Left cardiac atrium (tissue), 4 donors: ENCODE results near the gene RNLS. TPM values are rescaled to one million over a fixed set of nuclear protein-coding genes. Genes with fewer than 3 reads are reported as not detected.

Source experiments
- ATAC-seq, 2 donors: fragments of 200-7000 bp; cut with Tn5 transposase; one replicate each; pipeline ENCODE4 v1.9.1; 2020; ENCODE audit warnings: mild to moderate bottlenecking in 2 of 2, moderate library complexity in 2 of 2
- DNase-seq: peaks from one replicate; pipeline ENCODE4 v3.0.0-alpha.2; 2020
- intact Hi-C, 2 donors: fragments of 100-400 bp; cut with DNase I; formaldehyde crosslinking; loops; one replicate each; pipeline versions ENCODE4 v1.14.1 to v1.15.1; 2022 to 2023
- total RNA-seq, 2 donors: library from RNA; stranded (reverse); fragmentation: NEBNext Ultra II Directional; extraction: Animal tissue kit (Norgen Biotek cat#: 25700); gene quantifications; one replicate each; pipeline ENCODE4 v1.2.1, GENCODE V29; 2021
- donor health status: DM: no; HTN: yes; CAD: no.
- donor health status: DM: no; HTN: yes; CAD: no; lungs with severe emphysema.
- donor health status: DM: yes; HTN: yes; CAD: no.
- donor health status: Dilated cardiomyopathy.

The RNLS gene
- total RNA-seq, 2 donors from 2014 or later: 10.0 to 13.6 TPM

GRCh38 chr10:88260329-88261051, 322.6 kb downstream of the RNLS start:
- no peak for ATAC-seq
- intact Hi-C loops: no loop called here

GRCh38 chr10:88259381-88259780, 323.7 kb downstream of the RNLS start:
- intact Hi-C loops: no loop called here
- no peak for ATAC-seq
- no peak for DNase-seq

More at GRCh38 chr10:88260329-88261051, 322.6 kb downstream of the RNLS start:
- DNase-seq: no peak

DNA sequence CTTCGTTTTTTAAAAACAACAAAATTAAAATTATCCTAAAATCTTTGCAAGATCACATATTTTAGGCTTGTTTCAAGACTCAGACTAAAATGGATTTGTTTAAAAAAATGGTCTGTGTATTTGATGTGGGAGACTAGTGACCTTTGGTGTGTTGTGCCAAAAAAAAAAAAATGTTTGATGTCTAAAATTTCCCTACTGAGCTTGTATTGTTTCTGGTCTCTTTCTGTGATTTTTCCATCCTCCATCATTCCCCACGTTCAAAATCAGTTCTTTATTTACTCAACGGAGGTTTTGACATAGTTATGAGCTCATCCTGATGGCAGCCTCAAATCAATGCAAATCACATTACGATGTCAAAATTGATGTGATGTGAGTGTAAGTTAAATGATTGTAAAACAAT, 326.2 kb downstream of the RNLS start:
- intact Hi-C loops: no loop called here
- no peak for DNase-seq
- peak in 1 of 2 donors; percentile 13 for ATAC-seq

DNA sequence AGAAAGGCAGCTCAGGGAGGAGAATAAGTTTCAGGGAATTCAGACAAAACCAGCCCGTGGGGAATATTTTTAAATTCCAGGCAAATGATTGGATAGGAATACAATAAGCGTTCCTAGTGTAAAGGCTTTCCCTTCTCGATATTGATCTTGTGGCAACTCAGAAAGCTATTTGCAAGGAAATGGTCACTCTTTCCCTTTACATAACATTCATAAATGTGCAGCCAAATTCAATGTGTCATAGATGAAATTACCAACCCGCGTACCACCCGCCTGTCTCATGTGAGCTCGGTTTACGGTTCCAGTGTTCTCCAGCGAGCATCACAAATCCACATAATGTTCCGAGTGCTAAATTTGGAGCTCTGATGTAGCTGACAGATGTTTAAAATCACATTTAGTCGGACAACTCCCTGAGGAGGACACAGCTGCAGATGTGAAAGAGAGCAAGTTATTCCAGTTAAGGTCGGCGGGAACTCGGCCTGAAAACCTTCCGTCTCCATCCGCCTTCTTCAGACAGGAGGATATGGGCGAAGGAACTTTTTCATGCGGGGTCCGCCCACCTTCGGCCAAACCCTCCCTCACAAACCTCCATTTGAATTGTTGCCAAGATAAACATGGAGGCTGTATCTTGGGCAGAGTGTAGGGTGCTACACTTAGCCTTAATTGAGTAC, 327.0 kb downstream of the RNLS start:
- intact Hi-C loops: no loop called here
- DNase-seq: peak; percentile 58
- ATAC-seq: peak; percentile 83 to 86

- DNase-seq (peak; percentile 34), ATAC-seq (peak in 1 of 2 donors; percentile 73)
- intact Hi-C loops: no loop called here
These were observed 329.0 kb downstream of the RNLS start for GRCh38 chr10:88254091-88254490.

DNA sequence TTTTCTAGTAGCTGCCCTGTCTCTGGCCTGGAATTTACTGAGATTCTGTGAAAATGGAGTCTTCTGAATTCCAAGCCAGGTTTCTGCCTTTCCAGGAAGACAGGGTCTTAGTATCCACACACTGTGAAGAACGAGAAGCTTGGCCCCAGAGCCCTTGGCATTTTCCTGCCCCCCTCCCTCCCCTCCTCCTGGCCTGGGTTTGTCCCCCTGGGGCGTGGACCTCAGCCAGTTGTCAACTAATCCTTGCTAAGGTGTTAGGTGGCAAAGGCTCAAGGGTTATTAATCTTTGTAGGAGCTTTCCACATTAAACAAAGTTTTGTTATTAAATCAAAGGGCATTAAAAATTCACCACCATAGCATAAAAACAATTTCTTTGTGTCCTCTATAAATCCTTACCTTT, 329.5 kb downstream of the RNLS start:
- intact Hi-C loops: no loop called here
- no peak for ATAC-seq
- no peak for DNase-seq

DNA sequence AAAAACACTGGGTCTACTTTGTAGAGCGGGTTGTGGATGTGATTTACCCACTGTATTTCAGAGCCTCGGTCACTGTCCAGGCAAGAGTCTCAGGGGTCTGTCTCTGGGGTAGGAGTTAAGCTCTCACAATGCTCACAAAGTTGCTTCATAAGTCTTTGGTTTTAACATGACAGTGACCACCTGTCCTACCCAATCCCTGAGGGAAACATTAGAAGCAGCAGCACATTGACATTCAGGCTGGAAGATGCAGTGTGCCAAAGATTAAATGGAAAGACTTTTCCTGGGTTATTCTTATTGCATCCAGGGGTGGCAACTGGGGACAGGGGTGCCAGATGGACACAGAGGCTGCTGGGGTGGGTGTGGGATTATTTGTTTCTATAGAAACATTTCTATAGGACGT, 330.0 kb downstream of the RNLS start:
- DNase-seq (no peak), ATAC-seq (no peak)
- intact Hi-C loops: no loop called here

DNA sequence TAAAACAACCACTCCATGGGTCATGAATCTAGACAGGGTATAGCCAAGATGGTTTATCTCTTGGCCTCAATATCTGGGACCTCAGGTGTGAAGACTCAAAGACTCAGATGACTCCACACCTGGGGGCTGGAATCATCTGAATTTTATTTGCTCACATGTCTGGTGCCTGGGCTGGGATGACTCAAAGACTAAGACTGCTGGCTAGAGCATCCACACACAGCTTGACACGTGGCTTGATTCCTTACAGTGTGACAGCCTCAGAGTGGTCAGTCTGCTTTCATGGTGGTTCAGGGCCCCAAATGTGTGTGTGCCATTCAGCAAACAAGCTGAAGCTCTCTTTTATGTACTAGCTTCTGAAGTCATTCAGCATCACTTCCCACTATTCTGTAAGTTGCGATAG, 333.7 kb downstream of the RNLS start:
- no peak for DNase-seq
- no peak for ATAC-seq
- intact Hi-C loops: loop anchor here in 1 of 2 donors (5.0 to 10.0 kb wide), 2 partner anchors 135 to 387 kb away; partner anchors contain the start of genes KLLN and PTEN

- ATAC-seq: no peak
- intact Hi-C loops: loop anchor here in 1 of 2 donors (5.0 to 10.0 kb wide), 2 partner anchors 138 to 384 kb away; partner anchors contain the start of genes KLLN and PTEN
- no peak for DNase-seq
These were observed 336.4 kb downstream of the RNLS start for GRCh38 chr10:88246675-88247074.

- ATAC-seq (peak; percentile 48 to 64), DNase-seq (no peak)
- intact Hi-C loops: loop anchor here in 1 of 2 donors (5.0 to 10.0 kb wide), 2 partner anchors 139 to 384 kb away; partner anchors contain the start of genes KLLN and PTEN
These were observed 337.1 kb downstream of the RNLS start for GRCh38 chr10:88245974-88246511.

GRCh38 chr10:88244781-88245625, 338.1 kb downstream of the RNLS start:
- intact Hi-C loops: loop anchor here in 1 of 2 donors (5.0 to 10.0 kb wide), 2 partner anchors 140 to 383 kb away; partner anchors contain the start of genes KLLN and PTEN
- DNase-seq (no peak), ATAC-seq (no peak)

DNA sequence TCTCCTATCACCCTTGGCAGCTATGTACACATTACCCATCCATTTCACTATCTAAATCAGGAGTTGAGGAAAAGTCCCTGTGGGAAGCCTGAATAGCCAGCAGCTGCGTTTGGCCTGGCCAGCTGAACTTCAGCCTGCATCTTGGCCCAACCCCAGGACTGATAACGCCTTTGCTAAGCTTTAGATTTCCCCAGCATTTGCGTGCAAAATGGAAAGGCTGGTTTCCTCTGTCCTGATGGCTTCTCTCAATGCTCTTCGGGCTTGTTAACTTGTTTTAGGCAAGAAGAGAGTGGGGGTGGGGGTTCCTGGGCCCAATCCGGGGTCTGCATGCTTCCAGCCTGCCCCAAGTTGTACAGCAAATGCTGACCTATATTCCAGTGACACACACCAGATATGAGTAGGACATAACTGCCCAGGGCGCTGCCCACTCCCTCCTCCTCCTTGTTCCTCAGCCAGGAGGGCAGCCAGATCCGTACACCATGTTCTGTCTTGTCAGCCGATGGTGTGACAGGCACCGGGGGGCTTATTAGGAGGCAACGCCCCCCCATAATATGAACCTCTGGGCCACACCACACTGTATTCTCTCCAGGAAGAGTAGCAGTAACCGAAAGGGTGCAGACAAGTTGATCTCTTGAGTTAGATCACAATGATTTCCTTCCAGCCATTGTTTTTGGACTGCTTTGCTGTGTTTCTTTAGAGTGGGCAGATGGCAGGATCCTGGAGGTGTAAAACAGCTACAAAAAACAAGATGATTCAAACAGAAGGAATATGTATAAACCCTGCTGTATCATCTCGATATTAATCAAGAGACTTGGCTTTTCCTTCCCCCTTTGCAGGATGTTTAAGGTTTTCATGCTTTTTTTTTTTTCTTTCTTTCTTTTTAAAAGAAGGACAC, 339.0 kb downstream of the RNLS start:
- ATAC-seq (peak; percentile 88 to 91), DNase-seq (peak; percentile 84)
- intact Hi-C loops: loop anchor here in 1 of 2 donors (10.0 kb wide), 1 partner anchor 141 kb away; no protein-coding TSS in a partner anchor

GRCh38 chr10:88243202-88243744, 339.8 kb downstream of the RNLS start:
- DNase-seq: no peak
- ATAC-seq: peak; percentile 16 to 60
- intact Hi-C loops: loop anchor here in 1 of 2 donors (10.0 kb wide), 1 partner anchor 142 kb away; no protein-coding TSS in a partner anchor

DNA sequence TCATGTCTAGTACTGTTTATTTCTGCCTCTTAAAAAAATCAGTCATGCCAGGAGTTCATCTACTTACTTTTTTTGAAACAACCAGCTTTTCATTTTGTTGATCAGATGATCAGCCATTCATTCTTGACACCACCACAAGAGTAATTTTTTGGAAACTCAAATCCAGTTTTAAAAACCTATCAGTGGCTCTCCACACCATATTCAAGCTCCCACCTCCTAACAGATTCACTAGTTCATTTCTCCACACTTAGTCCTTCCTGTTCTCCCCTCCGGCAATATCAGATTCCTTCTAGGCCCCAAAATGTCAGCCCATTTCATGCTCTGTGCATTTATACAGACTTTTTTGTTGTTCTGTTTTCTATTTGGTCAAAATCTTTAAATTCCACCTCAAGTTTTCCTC, 341.6 kb downstream of the RNLS start:
- DNase-seq (no peak), ATAC-seq (no peak)
- intact Hi-C loops: loop anchor here in 1 of 2 donors (10.0 kb wide), 1 partner anchor 143 kb away; no protein-coding TSS in a partner anchor

GRCh38 chr10:88239212-88239611, 343.9 kb downstream of the RNLS start:
- intact Hi-C loops: no loop called here
- DNase-seq: no peak
- ATAC-seq: no peak

GRCh38 chr10:88238615-88238914, 344.6 kb downstream of the RNLS start:
- ATAC-seq (peak in 1 of 2 donors; percentile 64), DNase-seq (no peak)
- intact Hi-C loops: no loop called here

GRCh38 chr10:88237896-88238614, 345.1 kb downstream of the RNLS start:
- intact Hi-C loops: no loop called here
- DNase-seq: no peak
- ATAC-seq: peak in 1 of 2 donors; percentile 20
